Right lung (tissue), 5 donors: ENCODE results near the gene RNU6-1. TPM values are rescaled to one million over a fixed set of nuclear protein-coding genes. Genes with fewer than 3 reads are reported as not detected.

ENCODE experiments used
- DNase-seq, 2 donors: peaks; one replicate each; pipeline ENCODE4 v3.0.0-alpha.2; 2013
- polyA plus RNA-seq, 5 donors: library from polyadenylated mRNA; unstranded; fragments of 120-200 nt; gene quantifications; one replicate each; pipeline versions ENCODE4 v1.2.1 to v1.2.3, GENCODE V29; 2013; ENCODE audit warnings: inconsistent platforms in 1 of 5, low replicate concordance in 1 of 5; ENCODE audit not compliant: insufficient read length in 5 of 5, insufficient read depth in 1 of 5

Gene RNU6-1
- polyA plus RNA-seq, 5 donors = not detected

GRCh38 chr15:67801926-67802914 lies 37.6 kb downstream of the RNU6-1 start:
- no peak for DNase-seq

GRCh38 chr15:67801142-67801541 lies 38.7 kb downstream of the RNU6-1 start:
- no peak for DNase-seq

- DNase-seq = no peak
Observed at GRCh38 chr15:67799801-67800205, 40.0 kb downstream of the RNU6-1 start.

GRCh38 chr15:67796196-67797127 lies 43.4 kb downstream of the RNU6-1 start:
- DNase-seq = no peak

GRCh38 chr15:67794832-67795574 lies 44.8 kb downstream of the RNU6-1 start:
- DNase-seq = no peak

- no peak for DNase-seq
Observed at GRCh38 chr15:67792250-67792942, 47.4 kb downstream of the RNU6-1 start.

- no peak for DNase-seq
Observed at GRCh38 chr15:67790610-67791319, 49.1 kb downstream of the RNU6-1 start.

Other genes with a start within 250 kb of the RNU6-1 start
- under 1 TPM; 0.28 to 0.79 (median 0.43) TPM for gene SKOR1, start 14.5 kb downstream of the RNU6-1 start, polyA plus RNA-seq
- 10 to 100 TPM; 49.8 to 77.8 (median 67.4) TPM for gene PIAS1, start 214.3 kb upstream of the RNU6-1 start, polyA plus RNA-seq